Activated CD4-positive, alpha-beta memory T cell treated with anti-CD3 and anti-CD28 coated beads, Interleukin-2, amount 10 ng/mL, durations not matched to agents 7 days and 5 days (primary cell): ENCODE data around the gene ANKRD28. TPM values are rescaled to one million over a fixed set of nuclear protein-coding genes. Genes with fewer than 3 reads are reported as not detected.
"Not testable (repeated sequence)": the region's sequence is repeated elsewhere in the genome, so short reads cannot be mapped to it uniquely, and the experiment has no call there.

Source experiments
- CTCF ChIA-PET: fragments of 350-600 bp; sonication (Branson Sonifier 250); formaldehyde crosslinking; loops from one replicate; lab custom pipeline; 2021; ENCODE audit warnings: antibody characterized with exemption, inconsistent platforms; lab: Charles Lee
- POLR2A ChIA-PET: fragments of 350-600 bp; sonication (Branson Sonifier 250); formaldehyde crosslinking; loops from one replicate; lab custom pipeline; 2021; ENCODE audit warnings: antibody characterized with exemption; lab: Charles Lee
- DNase-seq: peaks from one replicate; pipeline ENCODE4 v3.0.0-alpha.2; 2020
- H3K27ac Mint-ChIP-seq: one replicate; pipeline ENCODE4 v1.8.0; 2021; ENCODE audit warnings: mild to moderate bottlenecking, mixed read lengths
- H3K27me3 Mint-ChIP-seq: one replicate; pipeline ENCODE4 v1.8.0; 2021; ENCODE audit warnings: mixed read lengths
- H3K36me3 Mint-ChIP-seq: one replicate; pipeline ENCODE4 v1.8.0; 2021; ENCODE audit warnings: low read depth, mixed read lengths
- H3K4me1 Mint-ChIP-seq: one replicate; pipeline ENCODE4 v1.8.0; 2021; ENCODE audit warnings: mixed read lengths
- H3K4me3 Mint-ChIP-seq: one replicate; pipeline ENCODE4 v1.8.0; 2021; ENCODE audit warnings: mild to moderate bottlenecking, mixed read lengths
- H3K9me3 Mint-ChIP-seq: one replicate; pipeline ENCODE4 v1.8.0; 2021; ENCODE audit warnings: mixed read lengths
- total RNA-seq, 2 experiments: library from RNA; stranded (reverse); gene quantifications; one replicate each; pipeline ENCODE4 v1.2.3, GENCODE V29; 2021

The ANKRD28 gene
- total RNA-seq, 2 experiments from 2014 or later = 56.5 to 56.6 TPM

DNA sequence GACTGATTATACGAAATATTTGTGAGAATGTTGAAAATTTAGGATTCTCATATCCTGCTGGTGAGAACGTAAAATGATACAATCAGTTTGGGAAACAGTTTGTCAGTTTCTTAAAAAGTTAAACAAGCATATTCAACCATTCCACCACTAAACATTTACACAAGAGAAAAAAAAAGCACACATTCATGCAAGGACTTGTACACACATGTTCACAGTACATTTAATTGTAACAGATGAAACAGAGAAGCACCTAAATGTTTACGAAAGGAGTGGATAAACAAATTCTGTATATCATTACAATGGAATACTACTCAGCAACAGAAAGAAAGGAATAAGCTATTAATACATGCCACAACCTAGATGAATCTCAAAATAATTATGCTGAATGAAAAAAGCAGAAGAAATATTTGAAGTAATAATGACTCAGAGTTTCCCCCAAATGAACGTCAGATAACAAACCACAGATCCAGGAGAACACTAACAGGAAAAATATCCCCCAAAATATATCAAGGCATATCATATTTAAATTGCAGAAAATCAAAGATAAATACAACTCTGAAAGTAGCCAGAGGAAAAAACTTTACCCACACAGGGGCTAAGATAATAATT is 14.3 kb downstream of the ANKRD28 start:
- ChIA-PET CTCF (no interaction called here), POLR2A (interaction anchor here (1.5 kb wide), 1 partner anchor 14 kb away, joined by 5 read pairs; the partner anchor contains the start of gene ANKRD28)
- no peaks in the 10 kb centered on the region for H3K9me3 Mint-ChIP-seq
- no peak overlapping the region for H3K4me3 Mint-ChIP-seq
- no peak overlapping the region for H3K27ac Mint-ChIP-seq
- H3K27me3 Mint-ChIP-seq = no peaks in the 10 kb centered on the region
- H3K36me3 Mint-ChIP-seq = peaks cover 56% of the 10 kb centered on the region
- no peak for DNase-seq
- peaks cover 9% of the 10 kb centered on the region for H3K4me1 Mint-ChIP-seq

DNA sequence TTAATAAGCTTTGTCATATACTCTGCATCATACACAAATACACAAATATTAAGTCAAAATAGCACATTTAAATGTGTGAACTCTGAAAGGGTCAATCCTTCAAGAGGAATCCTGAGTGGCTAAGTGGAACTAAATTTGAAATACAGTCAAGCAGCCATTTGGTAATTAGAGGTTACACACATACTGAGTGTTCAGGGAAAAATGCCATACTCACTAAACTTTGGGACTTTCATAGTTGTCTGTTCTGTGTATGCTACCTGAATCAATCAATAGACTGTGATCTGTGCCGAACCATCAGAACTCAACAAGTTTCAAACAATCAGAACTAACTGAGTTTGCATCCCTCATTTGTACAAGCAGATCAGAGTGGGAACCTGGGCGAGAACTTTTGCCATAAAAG is 15.3 kb downstream of the ANKRD28 start:
- no peak for DNase-seq
- CTCF ChIA-PET = no interaction called here
- H3K4me1 Mint-ChIP-seq = peaks cover 9% of the 10 kb centered on the region
- POLR2A ChIA-PET = interaction anchor here (0.6 to 1.6 kb wide), 4 partner anchors 15 to 451 kb away, joined by 3 to 5 read pairs (median 3); partner anchors contain the start of gene ANKRD28
- H3K36me3 Mint-ChIP-seq = peaks cover 59% of the 10 kb centered on the region
- H3K27ac Mint-ChIP-seq = no peak overlapping the region
- no peaks in the 10 kb centered on the region for H3K27me3 Mint-ChIP-seq
- H3K4me3 Mint-ChIP-seq = no peak overlapping the region
- no peaks in the 10 kb centered on the region for H3K9me3 Mint-ChIP-seq

DNA sequence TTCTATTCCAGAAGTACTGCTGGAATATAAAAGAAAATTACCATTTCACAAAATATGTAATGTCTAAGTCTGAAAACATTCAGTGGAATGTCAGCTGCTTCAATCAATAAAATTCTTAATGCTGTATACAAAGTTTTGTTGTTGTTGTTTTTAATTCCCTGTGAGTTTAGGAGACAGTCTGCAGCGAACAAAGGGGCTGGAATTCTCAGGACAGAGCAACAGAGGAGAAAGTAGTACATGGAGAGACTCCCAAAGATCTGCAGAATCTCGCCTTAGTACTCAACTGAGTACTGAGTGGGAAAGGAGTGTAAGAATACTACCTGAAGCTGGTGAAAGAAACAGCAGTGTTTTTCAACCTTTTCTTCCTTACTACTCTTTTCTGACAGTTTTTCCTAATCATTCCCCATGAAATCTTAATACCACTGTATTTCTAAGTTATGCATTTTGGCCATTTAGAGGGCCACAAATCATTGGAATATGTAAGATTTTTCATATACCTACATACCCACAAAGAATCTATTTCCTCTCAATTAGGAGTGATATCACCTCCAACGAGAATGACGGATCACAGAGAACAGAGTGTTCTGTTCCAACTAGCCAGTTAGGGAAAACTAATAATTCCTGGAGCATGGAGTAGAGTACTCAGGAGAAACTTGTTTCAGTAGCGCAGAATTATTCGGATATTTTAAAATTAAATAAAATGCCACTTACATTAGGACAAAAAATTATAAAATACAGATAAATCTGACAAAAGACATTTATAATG is 16.0 kb downstream of the ANKRD28 start:
- Mint-ChIP-seq H3K4me3 (no peak overlapping the region), H3K27ac (no peak overlapping the region), H3K27me3 (no peaks in the 10 kb centered on the region), H3K36me3 (peaks cover 58% of the 10 kb centered on the region), H3K9me3 (no peaks in the 10 kb centered on the region), H3K4me1 (peaks cover 8% of the 10 kb centered on the region)
- no peak for DNase-seq
- ChIA-PET POLR2A (interaction anchor here (0.6 to 1.6 kb wide), 3 partner anchors 16 to 452 kb away, joined by 3 to 5 read pairs (median 3); partner anchors contain the start of gene ANKRD28), CTCF (interaction anchor here (1.4 kb wide), 1 partner anchor 15 kb away, joined by 3 read pairs; no protein-coding TSS in a partner anchor)

DNA sequence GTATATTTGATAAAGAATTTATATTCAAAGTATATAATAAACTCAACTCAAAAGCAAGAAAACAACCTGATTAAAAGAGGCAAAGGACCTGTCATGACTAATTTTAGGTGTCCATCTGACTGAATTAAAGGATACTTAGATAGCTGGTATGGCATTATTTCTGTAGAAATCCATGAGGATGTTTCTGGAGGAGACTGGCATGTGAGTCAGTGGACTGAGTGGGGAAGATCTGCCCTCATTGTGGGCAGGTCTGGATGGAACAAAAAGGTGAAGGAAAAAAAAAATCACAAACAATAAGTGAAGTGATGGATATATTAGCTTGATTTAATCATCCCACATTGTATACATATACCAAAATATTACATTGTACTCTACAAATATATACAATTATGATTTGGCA is 16.6 kb downstream of the ANKRD28 start:
- Mint-ChIP-seq H3K4me3 (no peak overlapping the region), H3K27me3 (no peaks in the 10 kb centered on the region), H3K36me3 (peaks cover 59% of the 10 kb centered on the region), H3K9me3 (no peaks in the 10 kb centered on the region), H3K4me1 (peaks cover 8% of the 10 kb centered on the region), H3K27ac (no peak overlapping the region)
- POLR2A ChIA-PET = interaction anchor here (1.6 kb wide), 1 partner anchor 21 kb away, joined by 3 read pairs; no protein-coding TSS in a partner anchor
- CTCF ChIA-PET = interaction anchor here (1.0 to 1.4 kb wide), 2 partner anchors 13 to 16 kb away, joined by 3 read pairs; no protein-coding TSS in a partner anchor
- no peak for DNase-seq

DNA sequence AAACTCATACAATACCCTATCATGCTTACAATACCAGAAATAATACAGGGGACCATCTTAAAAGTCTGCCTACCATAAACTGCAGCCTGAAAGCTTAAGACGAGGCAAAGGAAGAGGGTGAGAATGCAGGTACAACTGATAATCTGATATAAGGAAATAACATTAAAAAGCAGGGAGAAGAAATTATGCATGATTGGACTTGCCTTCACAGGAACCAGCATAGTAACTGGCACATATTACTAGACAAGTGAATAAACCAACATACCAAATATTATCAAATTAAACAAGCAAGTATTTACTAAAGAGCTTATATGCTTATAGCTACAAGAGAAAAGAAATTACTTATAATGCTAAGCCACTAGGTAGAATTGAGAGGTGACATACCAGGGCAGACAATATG is 18.7 kb downstream of the ANKRD28 start:
- POLR2A ChIA-PET = no interaction called here
- no peaks in the 10 kb centered on the region for H3K9me3 Mint-ChIP-seq

DNA sequence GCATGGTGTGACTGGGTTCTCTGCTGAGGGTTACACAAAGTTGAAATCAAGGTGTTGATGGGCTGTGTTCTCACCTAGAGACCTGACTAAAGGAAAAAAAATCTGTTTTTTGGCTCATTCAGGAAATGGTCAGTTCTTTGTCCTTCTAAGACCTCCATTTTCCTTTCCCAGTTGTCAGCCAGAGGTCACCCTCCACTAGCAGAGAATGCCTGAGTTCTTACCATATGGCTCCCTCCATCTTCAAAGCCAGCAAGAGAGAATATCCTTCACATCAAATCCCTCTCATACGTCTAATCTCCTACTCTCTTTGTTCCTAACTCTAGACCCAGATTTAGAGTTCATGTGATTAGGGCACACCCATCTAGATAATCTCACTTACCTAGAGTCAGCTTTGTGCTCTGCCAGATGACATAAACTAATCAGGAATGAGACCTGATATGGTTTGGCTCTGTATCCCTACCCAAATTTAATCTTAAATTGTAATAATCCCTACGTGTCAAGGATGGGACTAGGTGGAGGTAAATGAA is 19.4 kb downstream of the ANKRD28 start:
- ChIA-PET CTCF (no interaction called here), POLR2A (interaction anchor here (0.7 kb wide), 1 partner anchor 23 kb away, joined by 3 read pairs; no protein-coding TSS in a partner anchor)
- H3K4me1 Mint-ChIP-seq = peaks cover 12% of the 10 kb centered on the region
- no peak for DNase-seq
- H3K4me3 Mint-ChIP-seq = no peak overlapping the region
- H3K27me3 Mint-ChIP-seq = no peaks in the 10 kb centered on the region
- no peak overlapping the region for H3K27ac Mint-ChIP-seq
- peaks cover 44% of the 10 kb centered on the region for H3K36me3 Mint-ChIP-seq
- H3K9me3 Mint-ChIP-seq = no peaks in the 10 kb centered on the region

More for the DNA sequence above, 18.7 kb downstream of the ANKRD28 start:
- Mint-ChIP-seq H3K27ac (no peak overlapping the region), H3K27me3 (no peaks in the 10 kb centered on the region), H3K4me1 (peaks cover 13% of the 10 kb centered on the region), H3K36me3 (peaks cover 47% of the 10 kb centered on the region), H3K4me3 (no peak overlapping the region)
- CTCF ChIA-PET = no interaction called here
- no peak for DNase-seq

DNA sequence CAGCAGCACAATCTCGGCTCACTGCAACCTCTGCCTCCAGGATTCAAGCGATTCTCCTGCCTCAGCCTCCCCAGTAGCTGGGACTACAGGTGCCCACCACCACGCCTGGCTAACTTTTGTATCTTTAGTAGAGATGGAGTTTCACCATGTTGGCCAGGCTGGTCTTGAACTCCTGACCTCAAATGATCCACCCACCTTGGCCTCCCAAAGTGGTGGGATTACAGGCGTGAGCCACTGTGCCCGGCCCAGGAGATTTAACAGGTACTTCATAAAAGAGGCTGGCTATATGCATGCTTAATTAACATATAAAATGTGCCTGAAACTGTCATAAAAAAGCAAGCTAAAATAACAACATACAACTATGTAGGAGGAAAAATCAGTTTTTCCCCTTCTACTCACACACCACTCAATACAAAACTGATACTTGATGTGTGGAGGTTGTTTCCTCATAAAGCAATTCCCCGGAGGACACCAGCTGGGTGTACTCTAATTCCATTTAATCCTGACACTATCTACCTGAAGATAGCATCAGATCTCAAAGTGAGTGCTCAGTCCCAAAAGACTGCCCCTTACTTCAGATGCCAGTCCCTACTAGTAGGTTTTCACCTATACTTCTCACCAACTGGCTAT is 22.7 kb downstream of the ANKRD28 start:
- H3K27ac Mint-ChIP-seq, H3K27me3 Mint-ChIP-seq, H3K4me3 Mint-ChIP-seq, H3K9me3 Mint-ChIP-seq, DNase-seq: not testable (repeated sequence)
- ChIA-PET CTCF (interaction anchor here (0.7 kb wide), 1 partner anchor 13 kb away, joined by 3 read pairs; no protein-coding TSS in a partner anchor), POLR2A (interaction anchor here (0.7 to 1.3 kb wide), 2 partner anchors 13 to 124 kb away, joined by 3 read pairs; no protein-coding TSS in a partner anchor)
- peaks cover 19% of the 10 kb centered on the region for H3K4me1 Mint-ChIP-seq
- H3K36me3 Mint-ChIP-seq = peaks cover 59% of the 10 kb centered on the region

DNA sequence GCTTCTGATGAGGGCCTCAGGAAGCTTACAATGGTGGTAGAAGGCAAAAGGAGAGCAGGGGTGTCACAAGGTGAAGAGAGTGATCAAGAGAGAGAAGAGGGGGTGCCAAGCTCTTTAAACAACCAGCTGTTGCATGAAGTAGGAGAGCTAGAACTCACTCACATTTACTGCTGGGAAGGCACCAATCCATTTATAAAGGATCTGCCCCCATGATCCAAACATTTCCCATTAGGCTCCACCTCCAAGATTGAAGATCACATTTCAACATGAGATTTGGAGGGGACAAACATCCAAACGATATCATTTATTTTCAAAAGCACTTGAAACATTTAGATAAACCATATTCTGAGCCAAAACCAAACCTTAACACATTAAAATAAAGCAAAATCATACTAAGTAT is 26.3 kb downstream of the ANKRD28 start:
- Mint-ChIP-seq H3K9me3 (peaks cover 7% of the 10 kb centered on the region), H3K4me3 (no peak overlapping the region), H3K27me3 (no peaks in the 10 kb centered on the region), H3K36me3 (peaks cover 51% of the 10 kb centered on the region), H3K27ac (no peak overlapping the region), H3K4me1 (peaks cover 42% of the 10 kb centered on the region)
- ChIA-PET CTCF (interaction anchor here (1.3 to 1.4 kb wide), 2 partner anchors 22 to 26 kb away, joined by 5 read pairs; partner anchors contain the start of gene ANKRD28), POLR2A (no interaction called here)
- no peak for DNase-seq

DNA sequence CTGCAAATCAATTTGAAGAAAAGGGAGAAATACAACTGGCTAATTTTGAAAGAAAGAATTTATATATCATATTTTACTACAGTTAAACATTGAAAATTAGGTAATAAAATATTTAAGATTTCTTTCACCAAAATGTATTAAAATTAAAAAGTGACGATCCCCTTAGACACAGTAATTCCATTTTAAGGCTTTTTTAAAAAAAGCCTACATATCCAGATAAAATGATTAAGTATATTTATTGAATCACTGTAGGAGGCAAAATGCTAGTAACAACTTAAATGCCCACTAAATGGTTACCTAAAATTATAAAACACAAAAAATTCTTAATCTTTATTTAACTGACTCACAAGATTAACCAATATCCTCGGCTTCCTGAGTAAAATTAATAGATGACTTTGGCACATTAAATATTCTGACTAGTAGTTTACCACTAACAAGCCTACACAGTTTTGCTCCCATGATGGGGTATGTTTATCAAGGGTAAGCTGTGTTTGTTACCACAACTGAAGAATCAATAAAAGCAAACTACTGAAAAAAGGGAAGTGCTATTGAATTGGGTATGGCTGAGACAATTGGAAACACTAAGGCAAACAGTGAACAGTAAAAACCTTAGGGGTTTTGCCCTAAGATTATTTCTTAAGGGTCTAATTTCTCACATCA is 28.4 kb downstream of the ANKRD28 start:
- Mint-ChIP-seq H3K36me3 (peaks cover 61% of the 10 kb centered on the region), H3K27ac (no peak overlapping the region)

DNA sequence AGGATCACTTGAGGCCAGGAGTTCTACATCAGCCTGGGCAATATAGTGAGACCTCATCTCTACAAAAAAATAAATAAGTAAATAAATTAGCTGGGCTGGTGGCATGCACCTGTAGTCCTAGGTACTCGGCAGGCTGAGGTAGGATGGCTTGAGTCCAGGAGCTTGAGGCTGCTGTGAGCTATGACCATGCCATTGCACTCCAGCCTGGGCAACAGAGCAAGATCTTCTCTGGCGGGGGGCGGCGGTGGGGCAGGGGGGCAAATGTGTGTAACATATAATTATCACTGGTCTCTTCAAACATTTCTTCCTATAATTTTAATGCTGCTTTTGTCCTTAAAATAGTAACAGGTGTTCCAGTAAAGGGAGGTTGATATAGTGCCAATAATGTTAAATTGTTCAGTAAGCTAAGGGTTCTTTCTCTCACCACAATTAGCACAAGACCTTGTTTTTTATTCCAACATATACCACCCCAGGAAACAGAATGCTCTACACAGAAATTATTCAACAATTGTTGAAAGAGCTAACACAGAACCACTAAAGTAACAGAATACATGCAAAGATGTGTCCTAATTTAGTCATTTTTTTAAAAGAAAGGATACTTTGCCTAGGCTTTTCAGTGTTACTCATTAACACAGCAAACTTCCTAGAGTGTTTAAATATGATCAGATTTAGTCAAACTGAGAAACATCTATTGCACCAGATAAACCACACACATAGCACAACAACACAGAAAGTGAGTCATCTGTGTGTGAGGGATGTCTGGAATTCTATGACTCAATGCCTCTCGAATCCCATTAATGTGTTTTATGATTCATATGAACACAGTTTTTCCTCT is 29.1 kb downstream of the ANKRD28 start:
- Mint-ChIP-seq H3K4me1 (peaks cover 37% of the 10 kb centered on the region), H3K36me3 (peaks cover 59% of the 10 kb centered on the region), H3K9me3 (peaks cover 7% of the 10 kb centered on the region), H3K27me3 (no peaks in the 10 kb centered on the region), H3K4me3 (no peak overlapping the region), H3K27ac (peak overlapping the region; percentile 51)
- ChIA-PET POLR2A (interaction anchor here (1.5 kb wide), 1 partner anchor 23 kb away, joined by 3 read pairs; no protein-coding TSS in a partner anchor), CTCF (interaction anchor here (0.9 kb wide), 1 partner anchor 39 kb away, joined by 3 read pairs; no protein-coding TSS in a partner anchor)
- no peak for DNase-seq

More for the DNA sequence above, 28.4 kb downstream of the ANKRD28 start:
- Mint-ChIP-seq H3K27me3 (no peaks in the 10 kb centered on the region), H3K9me3 (peaks cover 7% of the 10 kb centered on the region), H3K4me1 (peaks cover 39% of the 10 kb centered on the region), H3K4me3 (no peak overlapping the region)
- POLR2A ChIA-PET = interaction anchor here (1.5 kb wide), 1 partner anchor 22 kb away, joined by 3 read pairs; no protein-coding TSS in a partner anchor
- DNase-seq = no peak
- CTCF ChIA-PET = no interaction called here

DNA sequence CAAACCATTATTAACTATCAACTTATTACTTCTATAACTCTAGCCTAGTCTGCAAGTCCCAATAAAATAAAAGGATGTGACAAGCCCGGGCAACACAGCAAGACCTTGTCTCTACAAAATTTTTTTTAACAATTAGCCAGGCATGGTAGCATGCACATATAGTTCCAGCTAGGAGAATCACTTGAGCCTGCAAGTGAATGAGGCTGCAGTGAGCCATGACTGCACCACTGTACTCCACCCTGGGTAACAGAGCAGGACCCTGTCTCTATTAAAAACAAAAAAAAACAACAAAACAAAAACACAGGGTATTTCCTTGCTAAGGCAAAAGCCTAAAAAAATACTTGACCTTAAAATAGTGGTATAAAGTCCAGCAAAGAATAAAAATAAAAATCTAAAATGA is 31.4 kb downstream of the ANKRD28 start:
- CTCF ChIA-PET = interaction anchor here (0.7 kb wide), 1 partner anchor 358 kb away, joined by 3 read pairs; no protein-coding TSS in a partner anchor
- POLR2A ChIA-PET = no interaction called here
- Mint-ChIP-seq H3K9me3 (peaks cover 5% of the 10 kb centered on the region), H3K4me3 (no peak overlapping the region), H3K27me3 (no peaks in the 10 kb centered on the region), H3K4me1 (peaks cover 34% of the 10 kb centered on the region), H3K27ac (no peak overlapping the region), H3K36me3 (peaks cover 53% of the 10 kb centered on the region)
- no peak for DNase-seq
